B cell (primary cell): ENCODE measurements around the gene SLC2A11. TPM values are rescaled to one million over a fixed set of nuclear protein-coding genes. Genes with fewer than 3 reads are reported as not detected.

Experiments used
- ATAC-seq: fragments of 200-7000 bp; cut with Tn5 transposase; one replicate; pipeline ENCODE4 v1.10.0; 2021; ENCODE audit warnings: low read depth, mild to moderate bottlenecking, moderate number of reproducible peaks, moderate library complexity
- CTCF ChIA-PET: fragments of 350-600 bp; sonication (Branson Sonifier 250); formaldehyde crosslinking; loops from one replicate; lab custom pipeline; 2021; ENCODE audit warnings: antibody characterized with exemption, inconsistent platforms; lab: Charles Lee
- POLR2A ChIA-PET: fragments of 350-600 bp; sonication (Branson Sonifier 250); formaldehyde crosslinking; loops from one replicate; lab custom pipeline; 2021; ENCODE audit warnings: antibody characterized with exemption; lab: Charles Lee
- DNase-seq: peaks from one replicate; pipeline ENCODE4 v3.0.0; 2013
- H2AFZ ChIP-seq: 2 replicates; pipeline ENCODE4 v1.6.1; 2012; ENCODE audit warnings: mild to moderate bottlenecking, low read depth, low read length; ENCODE audit not compliant: insufficient read depth, poor library complexity, severe bottlenecking
- H3K27ac ChIP-seq, 2 donors: 1 replicate in 1 of 2; 2 replicates in 1 of 2; pipeline ENCODE4 v1.5.1; 2012 to 2013; ENCODE audit warnings: low read length in 2 of 2, mild to moderate bottlenecking in 2 of 2, moderate library complexity in 1 of 2
- H3K27me3 ChIP-seq, 4 experiments: fragments of 200-600 bp in 1 of 4; sonication (generic) in 1 of 4; replicated peaks in 1 of 4; 1 replicate in 2 of 4; 2 replicates in 2 of 4; pipeline versions ENCODE4 v1.6.1 to v1.7.0; 2013 to 2016; ENCODE audit warnings: low read length in 3 of 4, mild to moderate bottlenecking in 2 of 4, mixed read lengths in 1 of 4, moderate library complexity in 1 of 4; ENCODE audit not compliant: insufficient read depth in 4 of 4, control insufficient read depth in 3 of 4; ENCODE audit errors: control extremely low read depth in 1 of 4
- H3K36me3 ChIP-seq, 2 experiments: replicated peaks in 1 of 2; 1 replicate in 1 of 2; 2 replicates in 1 of 2; pipeline versions ENCODE4 v1.6.1 to v1.7.1; 2013; ENCODE audit warnings: low read length in 1 of 2; ENCODE audit not compliant: insufficient read depth in 2 of 2, control insufficient read depth in 1 of 2; ENCODE audit errors: control extremely low read depth in 1 of 2, extremely low read depth in 1 of 2
- H3K4me1 ChIP-seq, 2 donors: fragments of 200-600 bp in 1 of 2; sonication (generic) in 1 of 2; 1 replicate in 1 of 2; 2 replicates in 1 of 2; pipeline versions ENCODE4 v1.5.1 to v1.6.1; 2013 to 2017; ENCODE audit warnings: low read length in 2 of 2; ENCODE audit not compliant: control insufficient read depth in 2 of 2, insufficient read depth in 2 of 2
- H3K4me2 ChIP-seq: replicated peaks from 2 replicates; pipeline ENCODE3; 2012; ENCODE audit warnings: mild to moderate bottlenecking, low read depth, low read length; ENCODE audit not compliant: poor library complexity, severe bottlenecking
- H3K4me3 ChIP-seq, 5 experiments: fragments of 200-600 bp in 1 of 5; sonication (generic) in 1 of 5; 1 replicate in 3 of 5; 2 replicates in 2 of 5; pipeline versions ENCODE4 v1.5.1 to v1.7.0; 2011 to 2016; ENCODE audit warnings: low read length in 4 of 5, mild to moderate bottlenecking in 4 of 5, low read depth in 2 of 5, control low read depth in 1 of 5, moderate library complexity in 1 of 5; ENCODE audit not compliant: insufficient read depth in 1 of 5; ENCODE audit errors: control extremely low read depth in 1 of 5, extremely low read depth in 1 of 5
- H3K79me2 ChIP-seq: fragments of 200-600 bp; sonication (generic); one replicate; pipeline ENCODE4 v1.6.0; 2016; ENCODE audit warnings: low read length; ENCODE audit not compliant: control insufficient read depth, insufficient read depth
- H3K9ac ChIP-seq: fragments of 200-600 bp; sonication (generic); 2 replicates; pipeline ENCODE4 v1.6.1; 2017; ENCODE audit warnings: mild to moderate bottlenecking, low read length, moderate library complexity
- H3K9me3 ChIP-seq, 3 donors: one replicate each; pipeline versions ENCODE4 v1.6.1 to v1.7.1; 2013; ENCODE audit warnings: low read length in 2 of 3; ENCODE audit not compliant: control insufficient read depth in 2 of 3, insufficient read depth in 1 of 3; ENCODE audit errors: control extremely low read depth in 1 of 3
- H4K20me1 ChIP-seq: 2 replicates; pipeline ENCODE4 v1.6.0; 2012; ENCODE audit warnings: mild to moderate bottlenecking, low read length; ENCODE audit not compliant: insufficient read depth, control insufficient read depth, poor library complexity, severe bottlenecking
- H3K27ac Mint-ChIP-seq: one replicate; pipeline ENCODE4 v1.8.0; 2021; ENCODE audit warnings: mixed read lengths
- H3K27me3 Mint-ChIP-seq: one replicate; pipeline ENCODE4 v1.8.0; 2021; ENCODE audit warnings: mixed read lengths
- H3K4me1 Mint-ChIP-seq: one replicate; pipeline ENCODE4 v1.8.0; 2021; ENCODE audit warnings: mixed read lengths
- H3K4me3 Mint-ChIP-seq: one replicate; pipeline ENCODE4 v1.8.0; 2021; ENCODE audit warnings: mixed read lengths
- H3K9me3 Mint-ChIP-seq: one replicate; pipeline ENCODE4 v1.8.0; 2022; ENCODE audit warnings: mixed read lengths; ENCODE audit not compliant: insufficient read depth
- CTCF ChIP-seq: fragments of 200-600 bp; IDR thresholded peaks from one replicate; pipeline ENCODE4 v1.8.0; 2022; ENCODE audit warnings: antibody characterized with exemption, mild to moderate bottlenecking
- EZH2 ChIP-seq: IDR thresholded peaks from 2 replicates; pipeline ENCODE4 v1.6.1; 2012; ENCODE audit warnings: borderline replicate concordance, low read depth, mild to moderate bottlenecking, moderate library complexity, low read length; ENCODE audit not compliant: insufficient read depth, poor library complexity, severe bottlenecking
- WGBS: methylation state at CpG from one replicate; pipeline ENCODE4 v1.1.5; 2013; ENCODE audit warnings: missing lambda C conversion rate; ENCODE audit not compliant: insufficient coverage; 5-methylcytosine and 5-hydroxymethylcytosine counted together
- intact Hi-C: fragments of 100-400 bp; cut with micrococcal nuclease; formaldehyde crosslinking; loops from one replicate; pipeline ENCODE4 v1.10.0; 2022
- polyA plus RNA-seq: library from polyadenylated mRNA; depleted of rRNA; stranded (reverse); fragments of >200 nt; gene quantifications from 2 replicates; pipeline ENCODE4 v1.2.3, GENCODE V29; 2012
- total RNA-seq, 2 donors: library from RNA; stranded (reverse); fragments of 120-200 nt in 1 of 2; gene quantifications; 1 replicate in 1 of 2; 2 replicates in 1 of 2; pipeline versions ENCODE4 v1.2.3 to v1.2.4, GENCODE V29; 2013 to 2022

SLC2A11 gene
- total and polyA plus RNA-seq, 2 donors (not counting 1 experiment from before 2014, with no cell fraction given) = 38.6 to 54.3 TPM

GRCh38 chr22:23838681-23839468, 18.8 kb upstream of the SLC2A11 start, which contains the start of gene DERL3:
Gene DERL3, minus strand, starts transcription at chr22:23839006. Its CDS starts 19 bp downstream, at chr22:23838987.
- H3K27me3 Mint-ChIP-seq = no peaks in the 10 kb centered on the region
- peaks cover 45 to 60% of the 10 kb centered on the region in 2 donors for H3K4me1 ChIP-seq
- no peaks in the 10 kb centered on the region for H3K9me3 ChIP-seq
- ATAC-seq = peak; percentile 78
- H3K4me1 Mint-ChIP-seq = peaks cover 73% of the 10 kb centered on the region
- DNase-seq = peak; percentile 100
- CTCF ChIA-PET = interaction anchor here (0.8 to 1.7 kb wide), 6 partner anchors 11 to 85 kb away, joined by 3 to 20 read pairs (median 4); no protein-coding TSS in a partner anchor
- under 1% methylated on average over 70 of the region's 70 CpGs for WGBS
- peaks cover 0 to 33% of the 10 kb centered on the region in 2 experiments for H3K36me3 ChIP-seq
- H4K20me1 ChIP-seq = peaks cover 10% of the 10 kb centered on the region
- peaks cover 5% of the 10 kb centered on the region for H3K79me2 ChIP-seq
- POLR2A ChIA-PET = interaction anchor here (0.6 to 2.2 kb wide), 14 partner anchors 10 to 172 kb away, joined by 3 to 18 read pairs (median 7); partner anchors contain the start of genes CABIN1, MIF, MMP11 and SLC2A11
- no peak for TF ChIP-seq EZH2
- no peak for TF ChIP-seq CTCF
- peak within 1 kb of the TSS; percentile 93 for H3K4me2 ChIP-seq
- peak within 1 kb of the TSS; percentile 75 for H3K9ac ChIP-seq
- H3K27ac Mint-ChIP-seq = peak within 1 kb of the TSS; percentile 99
- H3K27ac ChIP-seq = peak within 1 kb of the TSS; percentile 98
- intact Hi-C loops = loop anchor here (1.0 to 10.0 kb wide), 8 partner anchors 18 to 596 kb away; partner anchors contain the start of gene MIF
- H3K4me3 ChIP-seq = peak within 1 kb of the TSS; percentile 38 to 83 (median 69)
- peak within 1 kb of the TSS; percentile 80 for H2AFZ ChIP-seq
- peak within 1 kb of the TSS; percentile 89 for H3K4me3 Mint-ChIP-seq
- H3K9me3 Mint-ChIP-seq = no peaks in the 10 kb centered on the region
- H3K27me3 ChIP-seq = no peaks in the 10 kb centered on the region
